Astrocyte (in vitro differentiated cells and primary cell): ENCODE data around the gene ACADS. TPM values are rescaled to one million over a fixed set of nuclear protein-coding genes. Genes with fewer than 3 reads are reported as not detected.

Source experiments
- DNase-seq: peaks from one replicate; pipeline ENCODE4 v3.0.0-alpha.2; 2010; ENCODE audit warnings: low read depth
- FAIRE-seq: peaks from 2 replicates; lab custom pipeline; 2011; peaks lifted over from hg19 to GRCh38; lab: Jason Lieb, UNC
- H2AFZ ChIP-seq: 2 replicates; pipeline ENCODE4 v1.6.0; 2012; ENCODE audit warnings: low read depth, low read length, inconsistent platforms
- H3K27ac ChIP-seq: 2 replicates; pipeline ENCODE4 v1.5.1; 2011; ENCODE audit warnings: low read depth, low read length, inconsistent platforms
- H3K27me3 ChIP-seq: 2 replicates; pipeline ENCODE4 v1.6.0; 2011; ENCODE audit warnings: low read length, inconsistent platforms; ENCODE audit not compliant: insufficient read depth
- H3K36me3 ChIP-seq: 2 replicates; pipeline ENCODE4 v1.5.1; 2011; ENCODE audit warnings: low read length, inconsistent platforms; ENCODE audit not compliant: insufficient read depth
- H3K4me1 ChIP-seq: 2 replicates; pipeline ENCODE4 v1.5.1; 2011; ENCODE audit warnings: low read length, inconsistent platforms; ENCODE audit not compliant: insufficient read depth
- H3K4me2 ChIP-seq: 2 replicates; pipeline ENCODE4 v1.6.0; 2012; ENCODE audit warnings: low read length, inconsistent platforms
- H3K4me3 ChIP-seq: 2 replicates; pipeline ENCODE4 v1.5.1; 2011; ENCODE audit warnings: low read depth, mild to moderate bottlenecking, low read length, inconsistent platforms; ENCODE audit not compliant: insufficient read depth
- H3K79me2 ChIP-seq: 2 replicates; pipeline ENCODE4 v1.6.0; 2012; ENCODE audit warnings: mild to moderate bottlenecking, low read length, inconsistent platforms; ENCODE audit not compliant: insufficient read depth
- H3K9ac ChIP-seq: 2 replicates; pipeline ENCODE4 v1.6.0; 2012; ENCODE audit warnings: mild to moderate bottlenecking, low read length, inconsistent platforms
- H3K9me3 ChIP-seq: 2 replicates; pipeline ENCODE4 v1.5.1; 2012; ENCODE audit warnings: low read depth, mild to moderate bottlenecking, low read length, inconsistent platforms; ENCODE audit not compliant: insufficient read depth
- H4K20me1 ChIP-seq: 2 replicates; pipeline ENCODE4 v1.6.0; 2012; ENCODE audit warnings: low read length, inconsistent platforms; ENCODE audit not compliant: insufficient read depth
- H3K27ac Mint-ChIP-seq: one replicate; pipeline ENCODE4 v1.8.0; 2021; ENCODE audit warnings: mild to moderate bottlenecking, mixed read lengths; ENCODE audit not compliant: unreplicated experiment
- H3K27me3 Mint-ChIP-seq: one replicate; pipeline ENCODE4 v1.8.0; 2021; ENCODE audit warnings: low read depth, mixed read lengths; ENCODE audit not compliant: unreplicated experiment
- H3K36me3 Mint-ChIP-seq: one replicate; pipeline ENCODE4 v1.8.0; 2021; ENCODE audit warnings: low read depth, mixed read lengths; ENCODE audit not compliant: unreplicated experiment
- H3K4me1 Mint-ChIP-seq: one replicate; pipeline ENCODE4 v1.8.0; 2021; ENCODE audit warnings: low read depth, mixed read lengths; ENCODE audit not compliant: unreplicated experiment
- H3K4me3 Mint-ChIP-seq: one replicate; pipeline ENCODE4 v1.8.0; 2021; ENCODE audit warnings: mild to moderate bottlenecking, moderate library complexity, mixed read lengths; ENCODE audit not compliant: unreplicated experiment
- H3K9me3 Mint-ChIP-seq: one replicate; pipeline ENCODE4 v1.8.0; 2021; ENCODE audit warnings: mild to moderate bottlenecking, mixed read lengths; ENCODE audit not compliant: unreplicated experiment
- EZH2 ChIP-seq: IDR thresholded peaks from 2 replicates; pipeline ENCODE4 v1.6.1; 2012; ENCODE audit warnings: mild to moderate bottlenecking, low read length, inconsistent platforms; ENCODE audit not compliant: insufficient read depth
- total RNA-seq: library from RNA; stranded (reverse); gene quantifications from 2 replicates; pipeline ENCODE4 v1.2.1, GENCODE V29; 2021
- TF ChIP-seq, protein P1 (sequence below): IDR thresholded peaks from 2 replicates; pipeline ENCODE4 v1.5.1; 2011; ENCODE audit warnings: low read depth, mild to moderate bottlenecking, inconsistent platforms, low read length, moderate library complexity; ENCODE audit not compliant: insufficient read depth

The ACADS gene
- total RNA-seq, 1 donor from 2014 or later: 2.8 TPM

DNA sequence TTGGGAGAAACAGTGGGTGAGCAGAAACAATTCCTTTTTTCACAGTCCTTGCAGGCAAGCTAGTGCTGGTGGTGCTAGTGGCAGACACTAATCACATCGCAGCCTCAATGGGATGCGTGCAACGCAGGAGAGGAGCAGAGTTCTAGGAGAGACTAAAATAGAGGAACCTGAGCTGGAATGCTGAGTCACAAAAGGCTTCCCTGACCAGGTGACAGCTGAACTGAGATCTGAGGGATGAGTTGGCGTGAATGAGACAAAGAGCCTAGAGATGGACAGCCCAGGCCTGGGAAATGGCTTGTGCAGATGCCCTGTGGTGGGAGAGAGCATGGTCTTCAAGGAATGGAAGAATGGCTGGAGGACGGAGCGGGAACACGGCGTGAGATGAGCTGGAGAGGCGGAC lies 25.8 kb downstream of the ACADS start:
- Histone ChIP-seq H3K27ac (no peak overlapping the region), H3K9ac (no peak overlapping the region), H3K27me3 (no peaks in the 10 kb centered on the region), H3K9me3 (no peaks in the 10 kb centered on the region), H3K4me3 (no peak overlapping the region), H3K36me3 (no peaks in the 10 kb centered on the region), H3K79me2 (no peaks in the 10 kb centered on the region), H3K4me2 (no peak overlapping the region), H2AFZ (no peak overlapping the region), H3K4me1 (no peaks in the 10 kb centered on the region), H4K20me1 (no peaks in the 10 kb centered on the region)
- TF ChIP-seq, protein P1, sequence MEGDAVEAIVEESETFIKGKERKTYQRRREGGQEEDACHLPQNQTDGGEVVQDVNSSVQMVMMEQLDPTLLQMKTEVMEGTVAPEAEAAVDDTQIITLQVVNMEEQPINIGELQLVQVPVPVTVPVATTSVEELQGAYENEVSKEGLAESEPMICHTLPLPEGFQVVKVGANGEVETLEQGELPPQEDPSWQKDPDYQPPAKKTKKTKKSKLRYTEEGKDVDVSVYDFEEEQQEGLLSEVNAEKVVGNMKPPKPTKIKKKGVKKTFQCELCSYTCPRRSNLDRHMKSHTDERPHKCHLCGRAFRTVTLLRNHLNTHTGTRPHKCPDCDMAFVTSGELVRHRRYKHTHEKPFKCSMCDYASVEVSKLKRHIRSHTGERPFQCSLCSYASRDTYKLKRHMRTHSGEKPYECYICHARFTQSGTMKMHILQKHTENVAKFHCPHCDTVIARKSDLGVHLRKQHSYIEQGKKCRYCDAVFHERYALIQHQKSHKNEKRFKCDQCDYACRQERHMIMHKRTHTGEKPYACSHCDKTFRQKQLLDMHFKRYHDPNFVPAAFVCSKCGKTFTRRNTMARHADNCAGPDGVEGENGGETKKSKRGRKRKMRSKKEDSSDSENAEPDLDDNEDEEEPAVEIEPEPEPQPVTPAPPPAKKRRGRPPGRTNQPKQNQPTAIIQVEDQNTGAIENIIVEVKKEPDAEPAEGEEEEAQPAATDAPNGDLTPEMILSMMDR: no peak
- TF ChIP-seq EZH2: no peak
- H3K4me1 Mint-ChIP-seq: no peaks in the 10 kb centered on the region
- no peak overlapping the region for H3K27ac Mint-ChIP-seq
- H3K36me3 Mint-ChIP-seq: peaks cover 2% of the 10 kb centered on the region
- H3K27me3 Mint-ChIP-seq: no peaks in the 10 kb centered on the region
- peaks cover 4% of the 10 kb centered on the region for H3K9me3 Mint-ChIP-seq
- DNase-seq (no peak), FAIRE-seq (no peak)
- no peak overlapping the region for H3K4me3 Mint-ChIP-seq

DNA sequence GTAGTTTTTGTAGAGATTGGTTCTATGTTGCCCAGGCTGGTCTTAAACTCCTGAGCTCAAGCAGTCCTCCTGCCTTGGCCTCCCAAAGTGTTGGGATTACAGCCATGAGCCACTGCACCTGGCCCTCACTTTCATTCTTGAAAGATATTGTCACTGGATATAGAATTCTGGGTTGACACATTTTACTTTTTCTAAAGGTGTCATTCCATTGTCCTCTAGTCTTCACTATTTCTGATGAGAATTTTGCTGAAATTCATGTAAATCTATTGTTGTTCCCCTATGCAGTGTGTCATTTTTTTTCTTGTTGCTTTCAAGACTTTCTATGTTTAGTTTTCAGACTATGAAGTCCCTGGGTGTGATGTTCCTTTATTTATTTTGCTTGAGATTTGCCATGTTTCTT lies 29.2 kb downstream of the ACADS start:
- no peaks in the 10 kb centered on the region for H3K79me2 ChIP-seq
- DNase-seq (no peak), FAIRE-seq (no peak)
- H3K4me2 ChIP-seq: no peak overlapping the region
- H3K36me3 ChIP-seq: no peaks in the 10 kb centered on the region
- H3K27ac Mint-ChIP-seq: no peak overlapping the region
- no peak overlapping the region for H3K9ac ChIP-seq
- H3K27me3 ChIP-seq: no peaks in the 10 kb centered on the region
- H3K9me3 ChIP-seq: no peaks in the 10 kb centered on the region
- H3K9me3 Mint-ChIP-seq: peaks cover 4% of the 10 kb centered on the region
- H3K4me1 ChIP-seq: no peaks in the 10 kb centered on the region
- H3K27me3 Mint-ChIP-seq: no peaks in the 10 kb centered on the region
- TF ChIP-seq, protein P1: no peak
- no peak for TF ChIP-seq EZH2
- no peak overlapping the region for H3K4me3 ChIP-seq
- no peak overlapping the region for H3K4me3 Mint-ChIP-seq
- H3K27ac ChIP-seq: no peak overlapping the region
- no peaks in the 10 kb centered on the region for H3K4me1 Mint-ChIP-seq
- no peaks in the 10 kb centered on the region for H4K20me1 ChIP-seq
- peaks cover 12% of the 10 kb centered on the region for H3K36me3 Mint-ChIP-seq
- no peak overlapping the region for H2AFZ ChIP-seq

DNA sequence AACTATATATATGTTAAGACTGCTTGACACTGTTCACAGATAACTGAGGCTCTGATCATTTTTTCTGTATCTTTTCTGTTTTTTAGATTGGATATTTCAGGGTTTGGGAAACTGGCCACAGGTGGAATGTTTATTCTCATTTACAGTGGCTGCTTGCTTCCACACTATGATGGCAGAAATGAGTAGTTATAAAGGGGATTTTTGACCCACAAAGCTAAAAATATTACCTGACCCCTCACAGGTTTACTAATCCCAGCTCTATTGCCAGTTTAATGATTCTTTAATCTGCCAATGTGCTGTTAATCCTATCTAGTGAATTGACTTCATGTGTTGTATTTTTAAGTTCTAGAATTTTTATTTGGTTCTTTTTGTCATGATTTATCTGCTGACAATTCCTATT lies 29.6 kb downstream of the ACADS start:
- H3K36me3 Mint-ChIP-seq: peaks cover 17% of the 10 kb centered on the region
- no peak overlapping the region for H3K4me3 Mint-ChIP-seq
- peaks cover 4% of the 10 kb centered on the region for H3K9me3 Mint-ChIP-seq
- Histone ChIP-seq H3K4me2 (no peak overlapping the region), H3K36me3 (no peaks in the 10 kb centered on the region), H2AFZ (no peak overlapping the region), H4K20me1 (no peaks in the 10 kb centered on the region), H3K79me2 (no peaks in the 10 kb centered on the region), H3K27me3 (no peaks in the 10 kb centered on the region), H3K9me3 (no peaks in the 10 kb centered on the region), H3K4me3 (no peak overlapping the region), H3K9ac (no peak overlapping the region), H3K4me1 (no peaks in the 10 kb centered on the region), H3K27ac (no peak overlapping the region)
- FAIRE-seq (no peak), DNase-seq (no peak)
- no peaks in the 10 kb centered on the region for H3K4me1 Mint-ChIP-seq
- H3K27me3 Mint-ChIP-seq: no peaks in the 10 kb centered on the region
- TF ChIP-seq, protein P1: no peak
- no peak for TF ChIP-seq EZH2
- H3K27ac Mint-ChIP-seq: no peak overlapping the region
